Esophagus muscularis mucosa (tissue), 4 donors: ENCODE results near the gene DMPK. TPM values are rescaled to one million over a fixed set of nuclear protein-coding genes. Genes with fewer than 3 reads are reported as not detected.

ENCODE experiments used
- DNase-seq: peaks from one replicate; pipeline ENCODE4 v3.0.0-alpha.2; 2017; ENCODE audit errors: extremely low spot score
- H3K27ac ChIP-seq, 4 donors: fragments of 200-600 bp; sonication (generic); replicated peaks in 1 of 4; 1 replicate in 3 of 4; 2 replicates in 1 of 4; pipeline ENCODE4 v1.5.1; 2016 to 2019; ENCODE audit warnings: mild to moderate bottlenecking in 1 of 4
- H3K27me3 ChIP-seq, 4 donors: fragments of 200-600 bp; sonication (generic); one replicate each; pipeline versions ENCODE4 v1.5.1 to v1.6.0; 2016 to 2019
- H3K36me3 ChIP-seq, 4 donors: fragments of 200-600 bp; sonication (generic); one replicate each; pipeline ENCODE4 v1.5.1; 2016 to 2019
- H3K4me1 ChIP-seq, 4 donors: fragments of 200-600 bp; sonication (generic); one replicate each; pipeline ENCODE4 v1.5.1; 2016 to 2019
- H3K4me3 ChIP-seq, 4 donors: fragments of 200-600 bp; sonication (generic); 1 replicate in 2 of 4; 2 replicates in 2 of 4; pipeline ENCODE4 v1.5.1; 2016 to 2019; ENCODE audit warnings: mild to moderate bottlenecking in 4 of 4, moderate library complexity in 1 of 4
- H3K9me3 ChIP-seq, 4 donors: fragments of 200-600 bp; sonication (generic); 1 replicate in 3 of 4; 2 replicates in 1 of 4; pipeline ENCODE4 v1.5.1; 2016 to 2019
- CTCF ChIP-seq, 3 experiments: fragments of 200-600 bp in 2 of 3; fragments of 450-650 bp in 1 of 3; sonication (generic) in 2 of 3; IDR thresholded peaks; one replicate each; pipeline ENCODE4 v1.5.1; 2017 to 2019; ENCODE audit warnings: antibody characterized with exemption in 3 of 3, mild to moderate bottlenecking in 2 of 3, moderate library complexity in 1 of 3
- EP300 ChIP-seq: sonication (generic); formaldehyde crosslinking; IDR thresholded peaks from one replicate; pipeline ENCODE4 v1.6.1; 2017; ENCODE audit warnings: antibody characterized with exemption
- POLR2A ChIP-seq: fragments of 450-650 bp; IDR thresholded peaks from one replicate; pipeline ENCODE4 v1.6.1; 2017; ENCODE audit warnings: antibody characterized with exemption, moderate library complexity, mild to moderate bottlenecking, low read depth
- POLR2AphosphoS5 ChIP-seq, 2 donors: sonication (generic); formaldehyde crosslinking; IDR thresholded peaks; one replicate each; pipeline ENCODE4 v1.6.1; 2017; ENCODE audit warnings: antibody characterized with exemption in 2 of 2
- WGBS: methylation state at CpG from one replicate; pipeline ENCODE4 v1.1.5; 2018; 5-methylcytosine and 5-hydroxymethylcytosine counted together
- intact Hi-C: fragments of 100-400 bp; cut with DNase I; formaldehyde crosslinking; loops from one replicate; pipeline ENCODE4 v1.15.1; 2023
- total RNA-seq, 4 donors: library from RNA; depleted of rRNA; stranded (reverse); fragments of >200 nt; gene quantifications; one replicate each; pipeline versions ENCODE4 v1.1.0 to v1.2.1, GENCODE V29; 2016

Gene DMPK
- total RNA-seq, 4 donors from 2014 or later, result 247 to 487 (median 347) TPM

- Histone ChIP-seq H3K27me3 (no peaks in the 10 kb centered on the region), H3K4me3 (no peak overlapping the region), H3K27ac (peak overlapping the region in 1 of 4 donors; percentile 88), H3K4me1 (peaks cover 27 to 45% (median 32%) of the 10 kb centered on the region in 4 donors), H3K9me3 (no peaks in the 10 kb centered on the region), H3K36me3 (peaks cover 15 to 51% (median 50%) of the 10 kb centered on the region in 4 donors)
- TF ChIP-seq POLR2AphosphoS5 (IDR thresholded peaks at IDR 0.05) (no peak), POLR2A (no peak), EP300 (no peak), CTCF (IDR thresholded peaks at IDR 0.05) (no peak)
- intact Hi-C loops, result no loop called here
- WGBS, result 79% methylated on average over 8 of the region's 8 CpGs
- no peak for DNase-seq
Observed at GRCh38 chr19:45790942-45791341, 8.7 kb upstream of the DMPK start.

GRCh38 chr19:45789035-45789786 lies 6.9 kb upstream of the DMPK start:
- no peak for TF ChIP-seq POLR2A
- no peak for TF ChIP-seq CTCF (IDR thresholded peaks at IDR 0.05)
- TF ChIP-seq EP300, result no peak
- TF ChIP-seq POLR2AphosphoS5 (IDR thresholded peaks at IDR 0.05), result no peak
- H3K27ac ChIP-seq, result no peak overlapping the region
- WGBS, result 86% methylated on average over 15 of the region's 15 CpGs
- no peak for DNase-seq
- no peaks in the 10 kb centered on the region for H3K27me3 ChIP-seq
- intact Hi-C loops, result no loop called here
- no peak overlapping the region for H3K4me3 ChIP-seq
- peaks cover 44 to 63% (median 49%) of the 10 kb centered on the region in 4 donors for H3K4me1 ChIP-seq
- no peaks in the 10 kb centered on the region for H3K9me3 ChIP-seq
- H3K36me3 ChIP-seq, result peaks cover 20 to 63% (median 57%) of the 10 kb centered on the region in 4 donors

GRCh38 chr19:45786533-45786894 lies 4.2 kb upstream of the DMPK start:
- Histone ChIP-seq H3K4me3 (no peak overlapping the region), H3K36me3 (peaks cover 20 to 63% (median 57%) of the 10 kb centered on the region in 4 donors), H3K4me1 (peaks cover 52 to 72% (median 58%) of the 10 kb centered on the region in 4 donors), H3K27ac (peak overlapping the region; percentile 94 to 97 (median 95)), H3K27me3 (no peaks in the 10 kb centered on the region), H3K9me3 (no peaks in the 10 kb centered on the region)
- 94% methylated on average over 14 of the region's 21 CpGs for WGBS
- intact Hi-C loops, result no loop called here
- TF ChIP-seq EP300 (no peak), POLR2AphosphoS5 (IDR thresholded peaks at IDR 0.05) (no peak)
- no peak for DNase-seq

GRCh38 chr19:45785781-45786532 lies 3.7 kb upstream of the DMPK start:
- no peak for DNase-seq
- no peaks in the 10 kb centered on the region for H3K9me3 ChIP-seq
- no peaks in the 10 kb centered on the region for H3K27me3 ChIP-seq
- H3K27ac ChIP-seq, result peak overlapping the region; percentile 94 to 97 (median 95)
- intact Hi-C loops, result no loop called here
- TF ChIP-seq CTCF (IDR thresholded peaks at IDR 0.05), result no peak
- no peak for TF ChIP-seq POLR2A
- TF ChIP-seq POLR2AphosphoS5 (IDR thresholded peaks at IDR 0.05), result no peak
- peaks cover 52 to 72% (median 58%) of the 10 kb centered on the region in 4 donors for H3K4me1 ChIP-seq
- H3K4me3 ChIP-seq, result no peak overlapping the region
- 88% methylated on average over 28 of the region's 57 CpGs for WGBS
- peaks cover 20 to 62% (median 56%) of the 10 kb centered on the region in 4 donors for H3K36me3 ChIP-seq

- Histone ChIP-seq H3K27ac (peak overlapping the region; percentile 94 to 97 (median 95)), H3K27me3 (no peaks in the 10 kb centered on the region), H3K4me1 (peaks cover 58 to 72% (median 63%) of the 10 kb centered on the region in 4 donors), H3K4me3 (no peak overlapping the region), H3K36me3 (peaks cover 20 to 54% (median 48%) of the 10 kb centered on the region in 4 donors), H3K9me3 (no peaks in the 10 kb centered on the region)
- intact Hi-C loops, result no loop called here
- DNase-seq, result no peak
- TF ChIP-seq POLR2AphosphoS5 (IDR thresholded peaks at IDR 0.05) (no peak), CTCF (IDR thresholded peaks at IDR 0.05) (no peak), EP300 (no peak), POLR2A (no peak)
- 78% methylated on average over 4 of the region's 5 CpGs for WGBS
Observed at GRCh38 chr19:45785097-45785496, 2.8 kb upstream of the DMPK start.
